ENCODE results near the gene FHL1. TPM values are rescaled to one million over a fixed set of nuclear protein-coding genes. Genes with fewer than 3 reads are reported as not detected.

FHL1 gene
- total and polyA plus RNA-seq, 9 donors = 62.0 to 508 (median 98.5) TPM

DNA sequence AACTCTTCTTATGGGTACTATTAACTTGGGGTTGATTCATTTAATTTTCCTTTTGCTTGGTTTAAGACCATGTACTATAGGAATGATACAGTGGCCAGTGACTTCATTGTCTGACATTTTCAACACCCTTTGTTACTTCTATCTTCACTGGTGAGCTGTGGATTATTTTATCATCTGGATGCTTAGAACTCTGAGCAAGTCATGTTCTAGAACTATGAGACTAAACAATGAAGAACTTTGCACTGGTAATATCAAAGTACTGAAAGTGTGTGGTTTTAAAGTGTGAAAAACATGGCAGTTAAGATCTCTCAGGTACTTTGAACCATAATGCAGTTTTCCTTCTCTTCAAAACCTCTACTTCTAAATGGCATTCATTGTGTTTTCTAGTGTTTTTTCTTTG lies 56.1 kb downstream of the FHL1 start:
- no peaks in the 10 kb centered on the region for H3K27me3 ChIP-seq
- no peaks in the 10 kb centered on the region for H3K36me3 ChIP-seq
- H3K4me1 ChIP-seq (ENCODE audit: insufficient read depth) = peaks cover 3% of the 10 kb centered on the region
- no peak overlapping the region for H3K27ac ChIP-seq
- TF ChIP-seq, protein P1, sequence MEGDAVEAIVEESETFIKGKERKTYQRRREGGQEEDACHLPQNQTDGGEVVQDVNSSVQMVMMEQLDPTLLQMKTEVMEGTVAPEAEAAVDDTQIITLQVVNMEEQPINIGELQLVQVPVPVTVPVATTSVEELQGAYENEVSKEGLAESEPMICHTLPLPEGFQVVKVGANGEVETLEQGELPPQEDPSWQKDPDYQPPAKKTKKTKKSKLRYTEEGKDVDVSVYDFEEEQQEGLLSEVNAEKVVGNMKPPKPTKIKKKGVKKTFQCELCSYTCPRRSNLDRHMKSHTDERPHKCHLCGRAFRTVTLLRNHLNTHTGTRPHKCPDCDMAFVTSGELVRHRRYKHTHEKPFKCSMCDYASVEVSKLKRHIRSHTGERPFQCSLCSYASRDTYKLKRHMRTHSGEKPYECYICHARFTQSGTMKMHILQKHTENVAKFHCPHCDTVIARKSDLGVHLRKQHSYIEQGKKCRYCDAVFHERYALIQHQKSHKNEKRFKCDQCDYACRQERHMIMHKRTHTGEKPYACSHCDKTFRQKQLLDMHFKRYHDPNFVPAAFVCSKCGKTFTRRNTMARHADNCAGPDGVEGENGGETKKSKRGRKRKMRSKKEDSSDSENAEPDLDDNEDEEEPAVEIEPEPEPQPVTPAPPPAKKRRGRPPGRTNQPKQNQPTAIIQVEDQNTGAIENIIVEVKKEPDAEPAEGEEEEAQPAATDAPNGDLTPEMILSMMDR (IDR thresholded peaks at IDR 0.05) = no peak
- TF ChIP-seq EP300 (IDR thresholded peaks at IDR 0.05) = no peak
- no peak for TF ChIP-seq POLR2A (IDR thresholded peaks at IDR 0.05)
- no peaks in the 10 kb centered on the region for H3K9me3 ChIP-seq
- intact Hi-C loops (cut with DNase I) = loop anchor here in 2 of 4 donors (5.0 to 10.0 kb wide), 3 partner anchors 36 to 169 kb away; no protein-coding TSS in a partner anchor
- no peak overlapping the region for H3K4me3 ChIP-seq
- DNase-seq = no peak

DNA sequence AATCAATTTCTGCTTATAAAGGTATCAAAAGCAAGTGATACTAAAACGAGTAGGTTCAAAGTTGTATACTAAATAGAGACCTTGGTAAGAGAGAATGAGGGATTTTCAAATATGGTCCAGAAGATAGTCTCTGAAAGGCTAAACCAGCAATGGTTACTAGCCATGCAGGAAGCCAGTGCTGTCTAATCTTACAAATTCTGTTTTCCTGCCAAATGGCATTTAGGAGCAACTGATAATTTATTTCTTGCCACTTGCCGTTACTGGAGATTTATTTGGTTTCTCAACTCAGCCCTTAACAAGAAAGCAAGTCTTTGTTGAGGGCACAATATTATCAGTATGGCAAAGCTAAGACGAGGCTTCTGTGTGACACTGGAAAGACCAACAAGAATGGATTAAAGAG lies 56.6 kb downstream of the FHL1 start:
- Histone ChIP-seq H3K4me1 (ENCODE audit: insufficient read depth) (peaks cover 3% of the 10 kb centered on the region), H3K4me3 (no peak overlapping the region), H3K27ac (no peak overlapping the region), H3K27me3 (no peaks in the 10 kb centered on the region), H3K9me3 (no peaks in the 10 kb centered on the region), H3K36me3 (no peaks in the 10 kb centered on the region)
- DNase-seq = no peak
- WGBS, 3 donors = 50 to 53% (median 51%) methylated on average over 3 of the region's 3 CpGs
- intact Hi-C loops (cut with DNase I) = loop anchor here in 2 of 4 donors (5.0 to 10.0 kb wide), 3 partner anchors 37 to 169 kb away; no protein-coding TSS in a partner anchor
- TF ChIP-seq, protein P1 (IDR thresholded peaks at IDR 0.05) = no peak
- no peak for TF ChIP-seq POLR2A (IDR thresholded peaks at IDR 0.05)
- TF ChIP-seq EP300 (IDR thresholded peaks at IDR 0.05) = no peak

DNA sequence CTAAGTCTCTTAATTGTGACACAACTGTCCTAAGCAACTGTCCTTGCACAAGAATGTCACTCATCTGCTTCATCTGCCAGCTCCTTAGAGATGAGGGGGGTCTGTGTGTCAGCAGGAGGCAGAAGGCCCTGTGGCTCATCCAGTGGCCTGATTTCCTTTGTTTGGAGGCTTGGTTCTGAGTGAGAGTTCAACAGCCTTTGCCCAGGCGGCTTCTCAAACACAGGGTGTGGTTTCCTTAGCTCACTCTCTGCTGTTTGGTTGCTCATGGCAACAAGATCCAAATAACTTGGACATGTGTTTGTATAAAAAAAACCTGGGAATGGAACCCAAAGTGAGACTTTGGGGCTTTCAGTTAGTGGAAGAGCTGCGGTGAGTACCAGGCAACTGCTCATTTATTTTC lies 57.2 kb downstream of the FHL1 start:
- Histone ChIP-seq H3K4me3 (no peak overlapping the region), H3K36me3 (no peaks in the 10 kb centered on the region), H3K27ac (no peak overlapping the region), H3K4me1 (ENCODE audit: insufficient read depth) (peaks cover 3% of the 10 kb centered on the region), H3K9me3 (no peaks in the 10 kb centered on the region), H3K27me3 (no peaks in the 10 kb centered on the region)
- intact Hi-C loops (cut with DNase I) = loop anchor here in 2 of 4 donors (5.0 to 10.0 kb wide), 3 partner anchors 37 to 170 kb away; no protein-coding TSS in a partner anchor
- 41 to 52% (median 51%) methylated on average over 2 of the region's 2 CpGs for WGBS, 3 donors
- TF ChIP-seq POLR2A (IDR thresholded peaks at IDR 0.05) (no peak), EP300 (IDR thresholded peaks at IDR 0.05) (no peak)
- TF ChIP-seq, protein P1 (IDR thresholded peaks at IDR 0.05) = no peak
- peak in 1 of 5 donors; percentile 45 for DNase-seq

DNA sequence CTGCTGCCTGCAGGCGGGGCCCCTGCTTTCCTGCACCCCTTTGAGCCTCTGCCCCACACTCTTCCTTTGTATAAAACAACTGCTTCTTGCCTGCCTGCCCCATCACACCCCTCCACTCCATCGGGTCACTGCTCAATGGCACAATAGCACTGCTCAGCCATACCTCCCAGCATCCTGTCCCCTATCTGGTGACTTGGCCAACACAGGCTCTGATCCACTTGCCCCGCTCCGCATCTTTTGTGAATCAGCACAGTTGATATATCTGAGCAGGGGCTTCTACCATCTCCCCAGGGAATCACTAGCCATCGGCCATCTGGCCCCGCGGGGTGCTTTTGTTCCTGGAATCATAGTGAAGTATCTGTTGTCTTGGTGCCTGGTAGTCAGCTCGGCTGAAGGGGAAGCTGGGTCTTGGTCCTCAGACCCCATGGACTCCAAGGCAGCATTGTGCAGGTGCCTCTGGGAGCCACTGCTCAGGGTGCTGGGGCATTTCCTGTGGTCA lies 58.6 kb downstream of the FHL1 start:
- 79 to 89% (median 83%) methylated on average over 8 of the region's 8 CpGs for WGBS, 3 donors
- no peak overlapping the region for H3K27ac ChIP-seq
- no peak for DNase-seq
- TF ChIP-seq, protein P1 (IDR thresholded peaks at IDR 0.05) = no peak
- TF ChIP-seq EP300 (IDR thresholded peaks at IDR 0.05) (no peak), POLR2A (IDR thresholded peaks at IDR 0.05) (no peak)
- H3K27me3 ChIP-seq = no peaks in the 10 kb centered on the region
- H3K4me3 ChIP-seq = no peak overlapping the region
- no peaks in the 10 kb centered on the region for H3K36me3 ChIP-seq
- peaks cover 3% of the 10 kb centered on the region for H3K4me1 ChIP-seq (ENCODE audit: insufficient read depth)
- no peaks in the 10 kb centered on the region for H3K9me3 ChIP-seq
- intact Hi-C loops (cut with DNase I) = loop anchor here in 1 of 4 donors (5.0 to 10.0 kb wide), 3 partner anchors 34 to 171 kb away; no protein-coding TSS in a partner anchor

Measured in ovary (tissue), 9 donors.